GM19467 (cell line): Measurements from ENCODE around the gene DUSP16.
"Not testable (repeated sequence)": the region's sequence is repeated elsewhere in the genome, so short reads cannot be mapped to it uniquely, and the experiment has no call there.

Experiments
- ATAC-seq: cut with Tn5 transposase; IDR thresholded peaks from one replicate; pipeline ENCODE4 v1.9.1; 2021; ENCODE audit warnings: mild to moderate bottlenecking, moderate library complexity; ENCODE audit not compliant: unreplicated experiment

Gene DUSP16

GRCh38 chr12:12583510-12584178, 21.0 kb upstream of the DUSP16 start:
- no peak for ATAC-seq

- ATAC-seq: peak; percentile 89
Observed at GRCh38 chr12:12582895-12583303, 20.2 kb upstream of the DUSP16 start.

GRCh38 chr12:12582193-12582881, 19.7 kb upstream of the DUSP16 start:
- ATAC-seq: peak; percentile 33

- ATAC-seq: not testable (repeated sequence)
Observed at GRCh38 chr12:12580716-12581115, 18.1 kb upstream of the DUSP16 start.

GRCh38 chr12:12577786-12578185, 15.1 kb upstream of the DUSP16 start:
- no peak for ATAC-seq

GRCh38 chr12:12572659-12573058, 10.0 kb upstream of the DUSP16 start:
- no peak for ATAC-seq

- ATAC-seq: not testable (repeated sequence)
Observed at GRCh38 chr12:12565971-12566370, 3.3 kb upstream of the DUSP16 start.

- no peak for ATAC-seq
Observed at GRCh38 chr12:12564911-12565310, 2.2 kb upstream of the DUSP16 start.

- no peak for ATAC-seq
Observed at GRCh38 chr12:12563290-12563928, 746 bp upstream of the DUSP16 start.

- no peak for ATAC-seq
Observed at GRCh38 chr12:12562016-12562483, 613 bp downstream of the DUSP16 start.

- ATAC-seq: no peak
Observed at GRCh38 chr12:12561371-12562015, 1.2 kb downstream of the DUSP16 start.

GRCh38 chr12:12560587-12561370, 1.9 kb downstream of the DUSP16 start:
- ATAC-seq: peak; percentile 28

GRCh38 chr12:12559719-12560296, 2.9 kb downstream of the DUSP16 start:
- ATAC-seq: no peak

GRCh38 chr12:12558291-12558690, 4.4 kb downstream of the DUSP16 start:
- ATAC-seq: no peak

GRCh38 chr12:12557733-12558132, 4.9 kb downstream of the DUSP16 start:
- ATAC-seq: no peak

GRCh38 chr12:12555656-12556055, 7.0 kb downstream of the DUSP16 start:
- no peak for ATAC-seq

GRCh38 chr12:12553208-12553785, 9.4 kb downstream of the DUSP16 start:
- no peak for ATAC-seq

- ATAC-seq: no peak
Observed at GRCh38 chr12:12551115-12551514, 11.5 kb downstream of the DUSP16 start.

- no peak for ATAC-seq
Observed at GRCh38 chr12:12550277-12550676, 12.4 kb downstream of the DUSP16 start.

- ATAC-seq: no peak
Observed at GRCh38 chr12:12549426-12549825, 13.2 kb downstream of the DUSP16 start.
